GM12878 (cell line): ENCODE results near the gene KRTAP17-1. TPM values are rescaled to one million over a fixed set of nuclear protein-coding genes. Genes with fewer than 3 reads are reported as not detected.

Experiments
- ATAC-seq: fragments of 200-7000 bp; cut with Tn5 transposase; 3 replicates; pipeline ENCODE4 v1.9.1; 2020; ENCODE audit warnings: mild to moderate bottlenecking, moderate library complexity
- BruUV-seq: library from RNA; stranded (reverse); fragments of 400-500 nt; replicated peaks from 2 replicates; lab custom pipeline; 2021; lab: Mats Ljungman, UMichigan
- CTCF ChIA-PET: fragments of 300-600 bp; sonication (Branson Sonifier 250); formaldehyde crosslinking; extraction: SDS; loops from one replicate; lab custom pipeline; 2021; ENCODE audit warnings: inconsistent platforms; lab: Yijun Ruan, JAX
- POLR2A ChIA-PET: fragments of 350-600 bp; formaldehyde crosslinking; extraction: SDS; loops from one replicate; lab custom pipeline; 2021; ENCODE audit warnings: inconsistent platforms; lab: Charles Lee
- RAD21 ChIA-PET: fragments of 300-600 bp; sonication (Branson Sonifier 250); formaldehyde crosslinking; loops from one replicate; lab custom pipeline; 2023; ENCODE audit warnings: antibody characterized with exemption; ENCODE audit not compliant: unreplicated experiment; lab: Charles Lee
- SMC1A ChIA-PET: fragments of 300-600 bp; sonication (Branson Sonifier 250); formaldehyde crosslinking; loops from one replicate; lab custom pipeline; 2023; ENCODE audit not compliant: unreplicated experiment, uncharacterized antibody; lab: Charles Lee
- DNase-seq: peaks from one replicate; pipeline ENCODE4 v3.0.0-alpha.2; 2011; ENCODE audit warnings: low read depth, low spot score
- FAIRE-seq: peaks from 3 replicates; lab custom pipeline; 2011; peaks lifted over from hg19 to GRCh38; lab: Jason Lieb, UNC
- H2AFZ ChIP-seq: 2 replicates; pipeline ENCODE4 v1.6.0; 2011; ENCODE audit warnings: low read depth, low read length, control low read depth; ENCODE audit not compliant: control insufficient read depth
- H3K27ac ChIP-seq: 2 replicates; pipeline ENCODE4 v1.5.1; 2011; ENCODE audit warnings: control low read depth; ENCODE audit not compliant: control insufficient read depth, insufficient read depth
- H3K27me3 ChIP-seq, 2 experiments: replicated peaks in 1 of 2; 2 replicates each; pipeline versions ENCODE4 v1.6.0 to v1.6.1; 2011; ENCODE audit warnings: low read length in 1 of 2; ENCODE audit not compliant: control insufficient read depth in 2 of 2, insufficient read depth in 2 of 2
- H3K36me3 ChIP-seq, 2 experiments: 2 replicates each; pipeline ENCODE4 v1.5.1; 2011; ENCODE audit warnings: low read length in 1 of 2; ENCODE audit not compliant: control insufficient read depth in 2 of 2, insufficient read depth in 2 of 2
- H3K4me1 ChIP-seq: 2 replicates; pipeline ENCODE4 v1.6.1; 2011; ENCODE audit warnings: mild to moderate bottlenecking, low read length, moderate library complexity, mixed read lengths; ENCODE audit not compliant: control insufficient read depth, insufficient read depth
- H3K4me2 ChIP-seq: 2 replicates; pipeline ENCODE4 v1.6.0; 2011; ENCODE audit warnings: control low read depth; ENCODE audit not compliant: control insufficient read depth, insufficient read depth
- H3K4me3 ChIP-seq: fragments of 200-600 bp; sonication (generic); 2 replicates; pipeline ENCODE4 v1.5.1; 2016
- H3K79me2 ChIP-seq: 2 replicates; pipeline ENCODE4 v1.6.0; 2011; ENCODE audit warnings: low read length; ENCODE audit not compliant: control insufficient read depth, insufficient read depth
- H3K9ac ChIP-seq: 2 replicates; pipeline ENCODE4 v1.8.0; 2011; ENCODE audit warnings: low read length, control low read depth, mixed read lengths; ENCODE audit not compliant: control insufficient read depth, insufficient read depth
- H3K9me3 ChIP-seq: replicated peaks from 3 replicates; pipeline ENCODE4 v1.5.1; 2011; ENCODE audit warnings: mild to moderate bottlenecking, low read length; ENCODE audit not compliant: control insufficient read depth, insufficient read depth
- H4K20me1 ChIP-seq: 2 replicates; pipeline ENCODE4 v1.6.0; 2011; ENCODE audit not compliant: control insufficient read depth, insufficient read depth
- MTA2 ChIP-seq: fragments of 450-650 bp; IDR thresholded peaks from 2 replicates; pipeline ENCODE4 v1.6.1; 2016; ENCODE audit warnings: low read depth, mild to moderate bottlenecking, moderate library complexity
- ZNF217 ChIP-seq: fragments of 450-650 bp; IDR thresholded peaks from 2 replicates; pipeline ENCODE4 v1.6.1; 2017; ENCODE audit warnings: antibody characterized with exemption, mild to moderate bottlenecking
- ZNF24 ChIP-seq: fragments of 450-650 bp; IDR thresholded peaks from 2 replicates; pipeline ENCODE4 v1.6.1; 2017; ENCODE audit warnings: antibody characterized with exemption, mild to moderate bottlenecking
- WGBS: methylation state at CpG from one replicate; pipeline ENCODE4 v1.1.6; 2016; ENCODE audit warnings: low lambda C conversion rate; ENCODE audit not compliant: insufficient replicate concordance, insufficient coverage; ENCODE audit errors: missing lambda C conversion rate; 5-methylcytosine and 5-hydroxymethylcytosine counted together
- in situ Hi-C: fragments of 300-500 bp; cut with MboI; formaldehyde crosslinking; loops from 9 replicates; pipeline ENCODE4 v1.14.3; 2018; ENCODE audit warnings: mixed read lengths
- intact Hi-C: fragments of 100-400 bp; cut with micrococcal nuclease; formaldehyde crosslinking; loops from one replicate; pipeline ENCODE4 v1.14.2; 2022; ENCODE audit not compliant: unreplicated experiment
- polyA plus RNA-seq, 11 experiments: library from polyadenylated mRNA; depleted of rRNA in 4 of 11; unstranded in 6 of 11; stranded (reverse) in 5 of 11; fragments of >200 nt; fragmentation: Nextera tagmentation in 4 of 11; fragmentation: Illumina TruSeq in 1 of 11; extraction: Ambion mirVana in 4 of 11; extraction: Trizol in 1 of 11; gene quantifications; 1 replicate in 1 of 11; 2 replicates in 10 of 11; pipeline versions ENCODE4 v1.2.1 to v1.2.3, GENCODE V29; 2011 to 2016; ENCODE audit warnings: inconsistent platforms in 2 of 11, missing spikeins in 2 of 11, low read depth in 1 of 11
- total RNA-seq, 4 experiments: library from RNA; depleted of rRNA in 3 of 4; stranded (reverse); fragments of >200 nt in 3 of 4; fragmentation: Illumina TruSeq in 1 of 4; extraction: Trizol in 1 of 4; gene quantifications; 2 replicates each; pipeline versions ENCODE4 v1.2.1 to v1.2.3, GENCODE V29; 2013 to 2021

The KRTAP17-1 gene
- total and polyA plus RNA-seq, 10 of the 15 experiments (the other 5 are each of a cell fraction or from before 2014, with no cell fraction given): 0.16 to 5.7 (median 0.17) TPM; not detected in 7

DNA sequence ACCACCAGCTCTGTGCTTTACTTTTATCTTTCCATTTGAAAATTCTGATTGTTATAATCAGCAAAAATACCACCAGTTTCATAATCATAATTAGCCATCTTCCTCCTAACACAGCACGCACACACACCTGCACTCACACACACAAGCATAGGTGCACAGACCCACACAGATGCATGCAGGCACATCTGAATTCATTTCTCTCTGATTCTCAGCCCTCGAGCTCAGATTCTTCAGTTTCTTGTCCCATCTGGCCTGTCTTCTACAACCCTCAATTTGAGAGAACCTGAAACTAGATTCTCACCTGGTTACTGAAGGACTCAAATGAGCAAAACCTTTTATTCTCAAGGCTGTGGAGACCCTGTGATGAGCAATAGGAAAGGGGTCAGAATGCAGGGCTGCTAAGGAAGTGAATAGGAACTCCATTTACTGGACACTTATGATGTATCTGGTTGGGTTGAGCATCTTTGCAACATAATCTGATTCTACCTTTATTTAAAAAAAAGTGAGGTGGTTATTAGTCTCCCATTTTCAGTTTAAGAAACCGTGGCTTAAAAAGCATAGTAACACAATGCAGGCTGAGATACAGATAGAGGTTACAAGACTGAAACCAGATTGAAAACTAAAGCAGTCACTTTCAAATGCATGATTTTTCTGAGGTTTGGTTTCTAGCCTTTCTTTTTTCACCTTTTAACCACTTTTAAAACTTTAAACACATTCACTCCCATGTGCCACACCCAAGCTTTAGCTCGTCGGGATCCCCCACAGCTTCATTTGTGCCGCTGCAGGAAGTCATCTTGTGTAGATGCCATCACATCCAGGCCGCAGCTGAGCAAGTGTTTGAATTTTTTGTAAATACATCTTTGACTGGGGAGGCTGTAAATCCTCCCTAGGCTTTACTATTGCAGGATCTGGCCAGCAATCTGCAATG lies 25.7 kb upstream of the KRTAP17-1 start:
- ChIA-PET RAD21 (interaction anchor here (2.4 kb wide), 1 partner anchor 20 kb away, joined by 8 read pairs; no protein-coding TSS in a partner anchor), POLR2A (interaction anchor here (0.6 kb wide), 1 partner anchor 91 kb away, joined by 4 read pairs; no protein-coding TSS in a partner anchor), SMC1A (interaction anchor here (1.7 kb wide), 1 partner anchor 738 kb away, joined by 3 read pairs; no protein-coding TSS in a partner anchor), CTCF (interaction anchor here (1.3 to 2.6 kb wide), 3 partner anchors 19 to 322 kb away, joined by 4 to 6 read pairs (median 4); no protein-coding TSS in a partner anchor)
- intact Hi-C loops: no loop called here
- DNase-seq: peak; percentile 41
- Histone ChIP-seq H4K20me1 (no peaks in the 10 kb centered on the region; the same call in 1 of the 2 replicates), H3K9ac (no peak overlapping the region), H3K4me1 (peaks cover 28% of the 10 kb centered on the region), H3K27me3 (no peaks in the 10 kb centered on the region), H2AFZ (no peak overlapping the region), H3K27ac (peak overlapping the region; percentile 37; the same call in 1 of the 2 replicates), H3K9me3 (peaks cover 4% of the 10 kb centered on the region; the same call in 2 of the 3 replicates), H3K36me3 (no peaks in the 10 kb centered on the region; a peak in 1 of 4 replicates), H3K79me2 (no peaks in the 10 kb centered on the region), H3K4me2 (peak overlapping the region; percentile 19; the same call in 1 of the 2 replicates), H3K4me3 (0 out of 2 replicates have a peak overlapping the region, but pooled peaks have one; percentile 5)
- ATAC-seq: peak; percentile 63
- BruUV-seq: no TSS peak
- FAIRE-seq: peak; percentile 23
- in situ Hi-C loops: no loop called here
- TF ChIP-seq ZNF24 (peak; percentile 44; the same call in 1 of the 2 replicates), ZNF217 (no peak), MTA2 (0 out of 2 replicates have a peak, but pooled peaks have one; percentile 4)
- 5% methylated on average over 7 of the region's 7 CpGs for WGBS
